Endothelial cell of umbilical vein (primary cell): ENCODE results near the gene FAM3A. TPM values are rescaled to one million over a fixed set of nuclear protein-coding genes. Genes with fewer than 3 reads are reported as not detected.

Source experiments
- BruUV-seq: library from RNA; stranded (reverse); fragments of 400-500 nt; replicated peaks from 2 replicates; lab custom pipeline; 2021; lab: Mats Ljungman, UMichigan
- CTCF ChIA-PET: fragments of 300-600, 350-600 bp; sonication (Branson Sonifier 250); formaldehyde crosslinking; loops from one replicate; lab custom pipeline; 2021; ENCODE audit warnings: antibody characterized with exemption, inconsistent platforms; lab: Charles Lee
- POLR2A ChIA-PET: fragments of 300-600, 350-600 bp; sonication (Branson Sonifier 250); formaldehyde crosslinking; loops from one replicate; lab custom pipeline; 2021; ENCODE audit warnings: antibody characterized with exemption, inconsistent platforms; lab: Charles Lee
- DNase-seq: peaks from one replicate; pipeline ENCODE4 v3.0.0-alpha.2; 2011; ENCODE audit warnings: low read depth, low spot score
- FAIRE-seq: peaks from 2 replicates; lab custom pipeline; 2011; peaks lifted over from hg19 to GRCh38; lab: Jason Lieb, UNC
- H2AFZ ChIP-seq: 2 replicates; pipeline ENCODE4 v1.6.0; 2012; ENCODE audit warnings: low read depth, low read length, control low read depth, inconsistent platforms
- H3K27ac ChIP-seq: 2 replicates; pipeline ENCODE4 v1.5.1; 2011; ENCODE audit warnings: low read depth, mild to moderate bottlenecking, control low read depth, low read length, moderate library complexity; ENCODE audit not compliant: insufficient read depth
- H3K27me3 ChIP-seq, 2 experiments: 2 replicates each; pipeline versions ENCODE4 v1.6.0 to v1.6.1; 2011; ENCODE audit warnings: low read length in 2 of 2, mixed read lengths in 1 of 2; ENCODE audit not compliant: control insufficient read depth in 2 of 2, insufficient read depth in 2 of 2
- H3K36me3 ChIP-seq, 2 experiments: 2 replicates in 1 of 2; 3 replicates in 1 of 2; pipeline ENCODE4 v1.5.1; 2011; ENCODE audit warnings: low read length in 2 of 2, mild to moderate bottlenecking in 1 of 2, moderate library complexity in 1 of 2; ENCODE audit not compliant: control insufficient read depth in 2 of 2, insufficient read depth in 2 of 2; ENCODE audit errors: extremely low read depth in 1 of 2
- H3K4me1 ChIP-seq: 3 replicates; pipeline ENCODE4 v1.5.1; 2011; ENCODE audit warnings: mild to moderate bottlenecking, low read length; ENCODE audit not compliant: control insufficient read depth, insufficient read depth; ENCODE audit errors: extremely low read depth
- H3K4me2 ChIP-seq: 2 replicates; pipeline ENCODE4 v1.6.1; 2011; ENCODE audit warnings: low read length, control low read depth, mixed read lengths; ENCODE audit not compliant: insufficient read depth
- H3K4me3 ChIP-seq, 3 experiments: fragments of 200-600 bp in 1 of 3; sonication (generic), shearing (Covaris generic) in 1 of 3; replicated peaks in 1 of 3; 2 replicates each; pipeline ENCODE4 v1.5.1; 2011 to 2016; ENCODE audit warnings: control low read depth in 3 of 3, low read length in 3 of 3, mild to moderate bottlenecking in 2 of 3, inconsistent platforms in 1 of 3, low read depth in 1 of 3, moderate library complexity in 1 of 3; ENCODE audit not compliant: insufficient read depth in 1 of 3
- H3K79me2 ChIP-seq: 2 replicates; pipeline ENCODE4 v1.6.0; 2012; ENCODE audit warnings: low read length, inconsistent platforms; ENCODE audit not compliant: control insufficient read depth, insufficient read depth
- H3K9ac ChIP-seq: replicated peaks from 2 replicates; pipeline ENCODE3; 2011; ENCODE audit warnings: low read length, control low read depth; ENCODE audit not compliant: insufficient read depth; ENCODE audit errors: extremely low read depth
- H3K9me1 ChIP-seq: replicated peaks from 3 replicates; pipeline ENCODE4 v1.6.0; 2011; ENCODE audit warnings: mild to moderate bottlenecking, low read length; ENCODE audit not compliant: control insufficient read depth, insufficient read depth; ENCODE audit errors: extremely low read depth
- H3K9me3 ChIP-seq: replicated peaks from 2 replicates; pipeline ENCODE4 v1.5.1; 2012; ENCODE audit warnings: low read length, inconsistent platforms; ENCODE audit not compliant: control insufficient read depth, insufficient read depth
- H4K20me1 ChIP-seq: replicated peaks from 2 replicates; pipeline ENCODE3; 2011; ENCODE audit warnings: mild to moderate bottlenecking, low read length; ENCODE audit not compliant: control insufficient read depth, insufficient read depth; ENCODE audit errors: extremely low read depth
- EZH2 ChIP-seq: IDR thresholded peaks from 2 replicates; pipeline ENCODE4 v1.6.1; 2012; ENCODE audit warnings: borderline replicate concordance, low read depth, mild to moderate bottlenecking, moderate library complexity, low read length, inconsistent platforms; ENCODE audit not compliant: severe bottlenecking
- FOS ChIP-seq: IDR thresholded peaks from 2 replicates; pipeline ENCODE4 v1.6.1; 2011; ENCODE audit warnings: mild to moderate bottlenecking, low read length, moderate library complexity, borderline replicate concordance; ENCODE audit not compliant: insufficient read depth
- GATA2 ChIP-seq: IDR thresholded peaks from 2 replicates; pipeline ENCODE4 v1.7.0; 2011; ENCODE audit warnings: low read depth, mild to moderate bottlenecking, moderate library complexity, mixed read lengths, low read length; ENCODE audit not compliant: insufficient read length, insufficient read depth
- JUN ChIP-seq: IDR thresholded peaks from 2 replicates; pipeline ENCODE4 v1.6.1; 2011; ENCODE audit warnings: borderline replicate concordance, low read depth; ENCODE audit not compliant: insufficient read length, insufficient read depth
- MYC ChIP-seq: IDR thresholded peaks from one replicate; pipeline ENCODE4 v1.6.1; 2011; ENCODE audit warnings: mild to moderate bottlenecking, low read depth, low read length
- POLR2A ChIP-seq: IDR thresholded peaks from 2 replicates; pipeline ENCODE4 v1.6.1; 2012; ENCODE audit warnings: low read depth, mild to moderate bottlenecking, control low read depth, low read length
- POLR2AphosphoS5 ChIP-seq: IDR thresholded peaks from 2 replicates; pipeline ENCODE4 v1.6.1; 2012; ENCODE audit warnings: low read depth, mild to moderate bottlenecking, control low read depth, low read length, moderate library complexity; ENCODE audit not compliant: insufficient read depth
- dilution Hi-C: fragments of 300-500 bp; cut with MboI; formaldehyde crosslinking; loops from one replicate; pipeline ENCODE4 v1.15.0; 2019; ENCODE audit warnings: low sequenced_read_pairs; ENCODE audit not compliant: extremely low pct_ligation_motif_present
- intact Hi-C: fragments of 100-400 bp; cut with micrococcal nuclease; formaldehyde crosslinking; loops from one replicate; pipeline ENCODE4 v1.10.0; 2022
- polyA plus RNA-seq, 4 experiments: library from polyadenylated mRNA; depleted of rRNA in 3 of 4; stranded (reverse) in 3 of 4; unstranded in 1 of 4; fragments of >200 nt; gene quantifications; 2 replicates each; pipeline versions ENCODE4 v1.2.1 to v1.2.3, GENCODE V29; 2011 to 2012; ENCODE audit warnings: missing spikeins in 1 of 4
- total RNA-seq: library from RNA; stranded (reverse); gene quantifications from 2 replicates; pipeline ENCODE4 v1.2.3, GENCODE V29; 2021
- TF ChIP-seq, protein P1 (sequence below): IDR thresholded peaks from 2 replicates; pipeline ENCODE4 v1.6.1; 2011; ENCODE audit not compliant: insufficient read depth, insufficient read length
- TF ChIP-seq, protein P2 (sequence below), 2 donors: IDR thresholded peaks; 1 replicate in 1 of 2; 2 replicates in 1 of 2; pipeline ENCODE4 v1.5.1; 2011; ENCODE audit warnings: low read length in 2 of 2, mild to moderate bottlenecking in 2 of 2, moderate library complexity in 2 of 2, control low read depth in 1 of 2, inconsistent platforms in 1 of 2, low read depth in 1 of 2; ENCODE audit not compliant: insufficient read depth in 1 of 2; ENCODE audit errors: extremely low read depth in 1 of 2

FAM3A gene
- total and polyA plus RNA-seq, 2 donors (not counting 3 experiments of a cell fraction or from before 2014, with no cell fraction given), result 32.0 to 42.9 TPM

DNA sequence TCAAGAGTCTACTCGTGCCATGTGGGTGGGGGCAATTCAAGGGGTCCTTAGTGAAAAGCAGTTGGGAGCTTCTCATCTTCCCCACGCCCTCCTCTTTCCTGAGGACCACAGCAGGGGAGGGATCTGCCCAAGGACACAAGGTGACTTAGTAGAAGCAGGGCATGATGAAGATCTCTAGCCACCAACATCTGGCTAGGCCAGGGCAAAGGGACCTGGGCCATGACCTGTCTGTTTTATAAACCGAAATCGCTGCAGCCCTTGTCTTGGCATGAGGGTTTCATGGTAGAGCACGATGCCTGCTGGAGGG is 25.5 kb upstream of the FAM3A start:
- FAIRE-seq (no peak), DNase-seq (no peak)
- Histone ChIP-seq H3K9me3 (no peaks in the 10 kb centered on the region), H3K27ac (peak overlapping the region; percentile 100), H3K27me3 (no peaks in the 10 kb centered on the region), H4K20me1 (no peaks in the 10 kb centered on the region), H3K36me3 (no peaks in the 10 kb centered on the region), H3K79me2 (peaks cover 49% of the 10 kb centered on the region), H3K4me1 (peaks cover 29% of the 10 kb centered on the region), H2AFZ (no peak overlapping the region), H3K9me1 (no peaks in the 10 kb centered on the region), H3K4me3 (no peak overlapping the region), H3K9ac (peak overlapping the region; percentile 67), H3K4me2 (peak overlapping the region; percentile 29)
- dilution Hi-C loops (no loop called here), intact Hi-C loops (no loop called here)
- ChIA-PET POLR2A (interaction anchor here (0.7 kb wide), 1 partner anchor 163 kb away, joined by 3 read pairs; the partner anchor contains the start of gene EMD), CTCF (interaction anchor here (1.2 kb wide), 1 partner anchor 168 kb away, joined by 3 read pairs; no protein-coding TSS in a partner anchor)
- TF ChIP-seq FOS (no peak), EZH2 (no peak), GATA2 (no peak), JUN (no peak), POLR2AphosphoS5 (no peak), POLR2A (no peak), MYC (no peak)
- TF ChIP-seq, protein P1, sequence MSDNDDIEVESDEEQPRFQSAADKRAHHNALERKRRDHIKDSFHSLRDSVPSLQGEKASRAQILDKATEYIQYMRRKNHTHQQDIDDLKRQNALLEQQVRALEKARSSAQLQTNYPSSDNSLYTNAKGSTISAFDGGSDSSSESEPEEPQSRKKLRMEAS, result no peak
- TF ChIP-seq, protein P2, sequence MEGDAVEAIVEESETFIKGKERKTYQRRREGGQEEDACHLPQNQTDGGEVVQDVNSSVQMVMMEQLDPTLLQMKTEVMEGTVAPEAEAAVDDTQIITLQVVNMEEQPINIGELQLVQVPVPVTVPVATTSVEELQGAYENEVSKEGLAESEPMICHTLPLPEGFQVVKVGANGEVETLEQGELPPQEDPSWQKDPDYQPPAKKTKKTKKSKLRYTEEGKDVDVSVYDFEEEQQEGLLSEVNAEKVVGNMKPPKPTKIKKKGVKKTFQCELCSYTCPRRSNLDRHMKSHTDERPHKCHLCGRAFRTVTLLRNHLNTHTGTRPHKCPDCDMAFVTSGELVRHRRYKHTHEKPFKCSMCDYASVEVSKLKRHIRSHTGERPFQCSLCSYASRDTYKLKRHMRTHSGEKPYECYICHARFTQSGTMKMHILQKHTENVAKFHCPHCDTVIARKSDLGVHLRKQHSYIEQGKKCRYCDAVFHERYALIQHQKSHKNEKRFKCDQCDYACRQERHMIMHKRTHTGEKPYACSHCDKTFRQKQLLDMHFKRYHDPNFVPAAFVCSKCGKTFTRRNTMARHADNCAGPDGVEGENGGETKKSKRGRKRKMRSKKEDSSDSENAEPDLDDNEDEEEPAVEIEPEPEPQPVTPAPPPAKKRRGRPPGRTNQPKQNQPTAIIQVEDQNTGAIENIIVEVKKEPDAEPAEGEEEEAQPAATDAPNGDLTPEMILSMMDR (IDR thresholded peaks at IDR 0.05; ENCODE audit: extremely low read depth in 1 of 2, insufficient read depth in 1 of 2, low read depth in 1 of 2, low read length in 2 of 2), result no peak
- BruUV-seq, result no TSS peak
